Fibroblast of villous mesenchyme (primary cell): ENCODE results near the gene SECTM1. TPM values are rescaled to one million over a fixed set of nuclear protein-coding genes. Genes with fewer than 3 reads are reported as not detected.
"Not testable (repeated sequence)": the region's sequence is repeated elsewhere in the genome, so short reads cannot be mapped to it uniquely, and the experiment has no call there.

ENCODE experiments used
- DNase-seq: peaks from one replicate; pipeline ENCODE4 v3.0.0-alpha.2; 2010; ENCODE audit warnings: low read depth
- H3K4me3 ChIP-seq: 2 replicates; pipeline ENCODE4 v1.5.1; 2011; ENCODE audit warnings: low read depth, mild to moderate bottlenecking, low read length
- CTCF ChIP-seq: IDR thresholded peaks from 2 replicates; pipeline ENCODE4 v1.5.1; 2012; ENCODE audit warnings: low read depth, mild to moderate bottlenecking, low read length; ENCODE audit not compliant: insufficient read depth
- total RNA-seq: library from RNA; depleted of rRNA; stranded (reverse); fragments of >200 nt; gene quantifications from 2 replicates; pipeline ENCODE4 v1.2.3, GENCODE V29; 2012

SECTM1 gene
- total RNA-seq: 11.9 and 24.2 TPM in 2 replicates

- peak; percentile 56 for DNase-seq
- H3K4me3 ChIP-seq: peak within 1 kb of the TSS; percentile 61
- TF ChIP-seq CTCF: no peak
Measured at GRCh38 chr17:82333279-82334171, at the start of gene SECTM1. Gene SECTM1 (minus strand): TSS chr17:82333766. CDS start chr17:82327240, 6,526 bp downstream.

- TF ChIP-seq CTCF: no peak
- no peak overlapping the region for H3K4me3 ChIP-seq
- DNase-seq: no peak
Measured at GRCh38 chr17:82382933-82383255, 49.3 kb upstream of the SECTM1 start.

- H3K4me3 ChIP-seq, DNase-seq: not testable (repeated sequence)
Measured at GRCh38 chr17:82382220-82382932, 48.8 kb upstream of the SECTM1 start.

GRCh38 chr17:82381703-82382009 is 48.1 kb upstream of the SECTM1 start:
- H3K4me3 ChIP-seq, DNase-seq: not testable (repeated sequence)

GRCh38 chr17:82380860-82381702 is 47.5 kb upstream of the SECTM1 start:
- no peak for TF ChIP-seq CTCF
- peak overlapping the region; percentile 0 for H3K4me3 ChIP-seq
- DNase-seq: peak; percentile 76

GRCh38 chr17:82378741-82379021 is 45.1 kb upstream of the SECTM1 start:
- no peak for DNase-seq
- H3K4me3 ChIP-seq: no peak overlapping the region
- TF ChIP-seq CTCF: no peak

- H3K4me3 ChIP-seq: no peak overlapping the region
- no peak for TF ChIP-seq CTCF
- no peak for DNase-seq
Measured at GRCh38 chr17:82377924-82378740, 44.6 kb upstream of the SECTM1 start.

- not testable (repeated sequence) for DNase-seq, H3K4me3 ChIP-seq
Measured at GRCh38 chr17:82377294-82377693, 43.7 kb upstream of the SECTM1 start.
